Left forelimb (tissue), 1 donor: ENCODE measurements around the gene INTS6L.
"Not testable (repeated sequence)": the region's sequence is repeated elsewhere in the genome, so short reads cannot be mapped to it uniquely, and the experiment has no call there.

Experiments used
- DNase-seq: peaks from one replicate; pipeline ENCODE4 v3.0.0-alpha.2; 2018; ENCODE audit warnings: low spot score

The INTS6L gene

GRCh38 chrX:135528254-135528653 is 7.8 kb downstream of the INTS6L start:
- DNase-seq: no peak

DNA sequence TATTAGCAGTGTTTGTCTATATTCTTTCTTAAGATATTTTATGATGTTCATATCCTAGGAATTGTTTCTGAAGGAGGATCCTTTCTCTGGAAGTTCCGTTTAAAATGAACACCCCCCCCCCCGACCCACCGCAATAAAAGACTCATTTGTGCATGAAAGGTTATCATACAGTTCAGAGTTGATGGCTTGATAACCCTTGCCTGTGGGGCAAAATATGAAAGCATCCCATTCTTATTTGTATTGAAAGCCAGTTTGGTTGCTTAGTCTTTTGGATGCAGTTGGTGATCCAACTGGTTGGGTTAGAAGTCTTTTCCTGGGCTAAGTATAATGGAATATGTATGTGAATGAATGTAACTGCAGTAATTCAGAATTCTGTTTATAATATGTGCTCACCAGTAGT is 8.3 kb downstream of the INTS6L start:
- DNase-seq: no peak

GRCh38 chrX:135530097-135530496 is 9.6 kb downstream of the INTS6L start:
- DNase-seq: no peak

GRCh38 chrX:135531813-135532212 is 11.4 kb downstream of the INTS6L start:
- no peak for DNase-seq

- DNase-seq: no peak
Observed at GRCh38 chrX:135535077-135535940, 14.8 kb downstream of the INTS6L start.

GRCh38 chrX:135536877-135537276 is 16.4 kb downstream of the INTS6L start:
- no peak for DNase-seq

GRCh38 chrX:135541351-135541750 is 20.9 kb downstream of the INTS6L start:
- DNase-seq: no peak

- no peak for DNase-seq
Observed at GRCh38 chrX:135543172-135543571, 22.7 kb downstream of the INTS6L start.

DNA sequence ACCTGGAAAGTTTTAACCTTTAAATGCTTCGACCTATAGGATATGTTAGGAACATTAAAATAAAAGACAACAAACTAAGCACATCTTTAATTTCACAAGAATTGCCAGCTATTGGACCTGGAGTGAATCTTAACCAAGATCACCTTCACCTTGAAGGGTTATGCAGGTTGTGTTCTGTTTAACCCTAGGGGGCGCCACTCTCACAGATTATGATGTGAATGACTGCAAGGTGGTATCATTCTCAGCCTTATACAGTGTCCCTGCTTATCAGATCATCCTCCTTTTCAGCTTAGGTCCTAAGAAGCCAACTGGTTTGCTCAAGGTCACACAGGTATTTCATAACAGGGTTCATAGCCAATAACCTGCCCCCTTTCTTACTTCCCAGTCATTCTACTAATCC is 23.5 kb downstream of the INTS6L start:
- no peak for DNase-seq

- no peak for DNase-seq
Observed at GRCh38 chrX:135544338-135544948, 24.0 kb downstream of the INTS6L start.

DNA sequence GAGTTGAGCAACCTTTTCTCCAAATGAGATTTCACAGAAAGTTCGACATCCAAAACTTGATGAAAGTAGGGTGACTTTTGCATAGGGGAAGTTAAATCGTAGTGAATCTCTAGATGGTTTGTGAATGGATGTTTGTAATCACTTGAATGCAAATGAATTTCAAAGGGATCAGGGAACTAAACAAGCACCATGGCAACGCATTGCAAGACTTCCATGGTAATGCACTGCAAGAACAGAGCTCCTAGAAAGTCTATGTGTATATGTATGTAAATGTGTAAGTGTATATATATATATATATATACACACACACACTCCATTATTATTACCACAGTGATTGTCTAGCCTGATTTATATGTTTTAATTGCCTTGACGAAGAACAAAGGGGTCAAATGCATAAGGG is 27.3 kb downstream of the INTS6L start:
- no peak for DNase-seq

DNA sequence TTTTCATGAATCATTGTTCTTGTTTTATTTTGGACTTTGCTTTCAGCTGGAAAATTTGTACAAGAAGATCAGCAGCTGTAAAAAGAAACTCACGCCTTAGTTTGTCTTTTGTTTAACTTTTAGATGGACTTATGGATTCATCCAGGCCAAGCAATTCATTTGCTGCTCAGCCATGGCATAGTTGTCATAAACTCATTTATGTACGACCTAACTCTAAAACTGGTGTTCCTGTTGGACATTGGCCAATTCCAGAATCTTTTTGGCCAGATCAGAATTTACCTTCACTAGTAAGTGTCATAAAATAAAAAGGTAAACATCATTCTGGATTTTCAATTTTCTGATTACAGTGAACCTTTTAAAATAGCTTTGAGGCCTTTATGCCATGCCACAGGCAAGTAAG is 29.1 kb downstream of the INTS6L start:
- DNase-seq: no peak

- DNase-seq: no peak
Observed at GRCh38 chrX:135556055-135556454, 35.6 kb downstream of the INTS6L start.

- DNase-seq: no peak
Observed at GRCh38 chrX:135557344-135557743, 36.9 kb downstream of the INTS6L start.

GRCh38 chrX:135572436-135572835 is 52.0 kb downstream of the INTS6L start:
- no peak for DNase-seq

DNA sequence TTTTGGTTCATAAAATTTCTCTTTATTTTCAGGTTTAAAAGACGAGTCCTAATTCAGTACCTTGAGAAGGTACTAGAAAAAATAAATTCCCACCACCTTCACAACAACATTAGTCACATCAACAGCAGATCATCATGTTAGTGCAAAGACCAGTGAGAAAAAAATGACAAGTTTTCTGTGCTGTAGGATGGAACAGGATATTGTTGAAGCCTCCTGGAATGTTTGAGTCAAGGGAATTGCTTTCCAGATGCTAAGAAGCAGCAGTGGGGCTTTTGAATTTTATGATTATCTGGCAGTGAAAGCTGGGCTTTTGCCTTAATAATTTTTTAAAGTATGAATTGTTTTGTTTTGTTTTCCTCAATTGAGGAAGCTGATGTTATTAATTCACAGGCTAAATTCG is 61.0 kb downstream of the INTS6L start:
- DNase-seq: no peak

- no peak for DNase-seq
Observed at GRCh38 chrX:135585153-135585552, 64.7 kb downstream of the INTS6L start.

DNA sequence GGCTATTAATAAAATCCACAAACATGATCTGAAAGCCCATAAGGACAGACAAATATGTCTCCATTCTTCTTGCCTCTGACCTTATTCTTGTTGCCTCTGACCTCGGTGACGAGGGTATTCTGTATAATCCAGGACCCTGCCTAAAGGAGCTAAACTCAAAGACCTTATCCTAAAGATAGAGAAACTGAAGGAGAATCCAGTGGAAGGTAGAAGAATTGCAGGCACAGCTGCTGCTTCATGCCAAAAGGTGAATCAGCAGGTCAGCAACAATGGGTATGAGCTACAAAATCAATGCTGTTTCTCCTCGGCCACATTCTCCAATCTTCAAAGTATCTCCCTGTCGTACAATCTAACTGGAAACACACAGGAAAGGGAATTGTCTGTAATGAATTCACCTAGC is 71.4 kb downstream of the INTS6L start:
- DNase-seq: no peak

GRCh38 chrX:135594049-135594448 is 73.6 kb downstream of the INTS6L start:
- not testable (repeated sequence) for DNase-seq

- DNase-seq: not testable (repeated sequence)
Observed at GRCh38 chrX:135594453-135594852, 74.0 kb downstream of the INTS6L start.

GRCh38 chrX:135595543-135595942 is 75.1 kb downstream of the INTS6L start:
- DNase-seq: no peak

- DNase-seq: no peak
Observed at GRCh38 chrX:135596495-135596894, 76.0 kb downstream of the INTS6L start.

- DNase-seq: no peak
Observed at GRCh38 chrX:135605906-135606305, 85.4 kb downstream of the INTS6L start.
